HG03196 (cell line): Measurements from ENCODE around the gene NEXN.

Experiments used
- ATAC-seq: cut with Tn5 transposase; IDR thresholded peaks from one replicate; pipeline ENCODE4 v1.9.1; 2021; ENCODE audit not compliant: unreplicated experiment

Gene NEXN

GRCh38 chr1:77888081-77888780 lies at the start of gene NEXN:
TSS of gene NEXN (plus strand) at chr1:77888624. CDS start at chr1:77916107, 27,483 bp downstream.
- no peak for ATAC-seq

GRCh38 chr1:77841574-77841973 lies 46.9 kb upstream of the NEXN start:
- ATAC-seq = no peak

- no peak for ATAC-seq
Observed at GRCh38 chr1:77845951-77846350, 42.5 kb upstream of the NEXN start.

- ATAC-seq = no peak
Observed at GRCh38 chr1:77846966-77847365, 41.5 kb upstream of the NEXN start.

GRCh38 chr1:77847621-77848080 lies 40.8 kb upstream of the NEXN start:
- ATAC-seq = no peak

GRCh38 chr1:77850082-77850481 lies 38.3 kb upstream of the NEXN start:
- ATAC-seq = no peak

- ATAC-seq = no peak
Observed at GRCh38 chr1:77857552-77857951, 30.9 kb upstream of the NEXN start.

GRCh38 chr1:77858725-77859124 lies 29.7 kb upstream of the NEXN start:
- no peak for ATAC-seq

GRCh38 chr1:77859248-77859647 lies 29.2 kb upstream of the NEXN start:
- ATAC-seq = no peak

- no peak for ATAC-seq
Observed at GRCh38 chr1:77866296-77866695, 22.1 kb upstream of the NEXN start.

- ATAC-seq = no peak
Observed at GRCh38 chr1:77872645-77873044, 15.8 kb upstream of the NEXN start.

- no peak for ATAC-seq
Observed at GRCh38 chr1:77873461-77873860, 15.0 kb upstream of the NEXN start.

- ATAC-seq = no peak
Observed at GRCh38 chr1:77874804-77875445, 13.5 kb upstream of the NEXN start.

GRCh38 chr1:77876884-77877283 lies 11.5 kb upstream of the NEXN start:
- no peak for ATAC-seq

GRCh38 chr1:77881061-77881460 lies 7.4 kb upstream of the NEXN start:
- no peak for ATAC-seq

- ATAC-seq = no peak
Observed at GRCh38 chr1:77882411-77882810, 6.0 kb upstream of the NEXN start.

GRCh38 chr1:77888781-77889642 lies 588 bp downstream of the NEXN start:
- ATAC-seq = no peak

GRCh38 chr1:77889671-77890070 lies 1.2 kb downstream of the NEXN start:
- ATAC-seq = no peak

GRCh38 chr1:77891200-77891599 lies 2.8 kb downstream of the NEXN start:
- ATAC-seq = no peak

- no peak for ATAC-seq
Observed at GRCh38 chr1:77899647-77900320, 11.4 kb downstream of the NEXN start.

- ATAC-seq = no peak
Observed at GRCh38 chr1:77900687-77901293, 12.4 kb downstream of the NEXN start.
